Activated naive CD4-positive, alpha-beta T cell treated with anti-CD3 and anti-CD28 coated beads, Interleukin-2, amount 50 U/mL, for 72 hours (primary cell): Measurements from ENCODE around the gene HECTD4. TPM values are rescaled to one million over a fixed set of nuclear protein-coding genes. Genes with fewer than 3 reads are reported as not detected.
A peak's percentile ranks its signal among the peaks of the same experiment; 100 is the strongest.

Source experiments
- ATAC-seq, 2 donors: fragments of 150-1000 bp; cut with Tn5 transposase; 2 replicates each; pipeline ENCODE4 v1.10.0; 2021; ENCODE audit warnings: mild to moderate bottlenecking in 2 of 2, moderate library complexity in 2 of 2
- DNase-seq, 2 donors: peaks; one replicate each; pipeline ENCODE4 v3.0.0; 2021 to 2022; ENCODE audit warnings: low spot score in 2 of 2
- H3K27ac Mint-ChIP-seq, 2 donors: one replicate each; pipeline ENCODE4 v1.8.0; 2022; ENCODE audit warnings: mild to moderate bottlenecking in 2 of 2, mixed read lengths in 2 of 2
- H3K36me3 Mint-ChIP-seq, 2 donors: one replicate each; pipeline ENCODE4 v1.8.0; 2022; ENCODE audit warnings: mixed read lengths in 2 of 2
- H3K9me3 Mint-ChIP-seq, 2 donors: one replicate each; pipeline ENCODE4 v1.8.0; 2022; ENCODE audit warnings: mixed read lengths in 2 of 2
- total RNA-seq, 2 donors: library from RNA; stranded (reverse); gene quantifications; one replicate each; pipeline ENCODE4 v1.2.3, GENCODE V29; 2022

The HECTD4 gene
- total RNA-seq, 2 donors from 2014 or later: 26.7 to 31.0 TPM

- Mint-ChIP-seq H3K27ac (peak overlapping the region; percentile 25 to 77), H3K9me3 (no peaks in the 10 kb centered on the region), H3K36me3 (peaks cover 4% of the 10 kb centered on the region in 2 donors)
- DNase-seq (no peak), ATAC-seq (no peak)
These were observed 205.8 kb downstream of the HECTD4 start for GRCh38 chr12:112176321-112177010.

GRCh38 chr12:112175361-112176155 lies 206.7 kb downstream of the HECTD4 start:
- no peaks in the 10 kb centered on the region for H3K9me3 Mint-ChIP-seq

GRCh38 chr12:112172556-112173324 lies 209.5 kb downstream of the HECTD4 start:
- no peak for DNase-seq
- Mint-ChIP-seq H3K9me3 (no peaks in the 10 kb centered on the region), H3K36me3 (peaks cover 0 to 4% of the 10 kb centered on the region in 2 donors), H3K27ac (no peak overlapping the region)
- no peak for ATAC-seq

More at GRCh38 chr12:112175361-112176155, 206.7 kb downstream of the HECTD4 start:
- ATAC-seq (no peak), DNase-seq (no peak)
- Mint-ChIP-seq H3K36me3 (peaks cover 4% of the 10 kb centered on the region in 2 donors), H3K27ac (peak overlapping the region in 1 of 2 donors; percentile 77)

- ATAC-seq (no peak), DNase-seq (no peak)
- H3K27ac Mint-ChIP-seq: no peak overlapping the region
- H3K36me3 Mint-ChIP-seq: peaks cover 0 to 4% of the 10 kb centered on the region in 2 donors
- H3K9me3 Mint-ChIP-seq: no peaks in the 10 kb centered on the region
These were observed 211.1 kb downstream of the HECTD4 start for GRCh38 chr12:112170971-112171596.

- ATAC-seq (peak; percentile 51 to 53), DNase-seq (no peak)
- Mint-ChIP-seq H3K9me3 (no peaks in the 10 kb centered on the region), H3K36me3 (peaks cover 0 to 4% of the 10 kb centered on the region in 2 donors), H3K27ac (peak overlapping the region; percentile 87 to 88)
These were observed 211.9 kb downstream of the HECTD4 start for GRCh38 chr12:112170376-112170775.

- Mint-ChIP-seq H3K9me3 (no peaks in the 10 kb centered on the region), H3K27ac (peak overlapping the region; percentile 87 to 88), H3K36me3 (peaks cover 0 to under 1% of the 10 kb centered on the region in 2 donors)
- ATAC-seq: no peak
- DNase-seq: no peak
These were observed 212.3 kb downstream of the HECTD4 start for GRCh38 chr12:112169966-112170365.

GRCh38 chr12:112169161-112169872 lies 212.9 kb downstream of the HECTD4 start:
- no peak for ATAC-seq
- no peaks in the 10 kb centered on the region for H3K36me3 Mint-ChIP-seq
- no peaks in the 10 kb centered on the region for H3K9me3 Mint-ChIP-seq
- no peak for DNase-seq
- peak overlapping the region; percentile 87 to 88 for H3K27ac Mint-ChIP-seq

GRCh38 chr12:112168561-112168971 lies 213.7 kb downstream of the HECTD4 start:
- H3K36me3 Mint-ChIP-seq: no peaks in the 10 kb centered on the region
- H3K27ac Mint-ChIP-seq: peak overlapping the region; percentile 59 to 82
- no peak for DNase-seq
- ATAC-seq: no peak
- no peaks in the 10 kb centered on the region for H3K9me3 Mint-ChIP-seq

- Mint-ChIP-seq H3K36me3 (no peaks in the 10 kb centered on the region), H3K27ac (peak overlapping the region; percentile 63 to 82), H3K9me3 (no peaks in the 10 kb centered on the region)
- DNase-seq (no peak), ATAC-seq (no peak)
These were observed 214.3 kb downstream of the HECTD4 start for GRCh38 chr12:112167718-112168525.

- ATAC-seq (no peak), DNase-seq (no peak)
- Mint-ChIP-seq H3K36me3 (peaks cover 0 to 5% of the 10 kb centered on the region in 2 donors), H3K9me3 (no peaks in the 10 kb centered on the region), H3K27ac (peak overlapping the region in 1 of 2 donors; percentile 63)
These were observed 215.2 kb downstream of the HECTD4 start for GRCh38 chr12:112167031-112167461.

- no peaks in the 10 kb centered on the region for H3K9me3 Mint-ChIP-seq
- peaks cover 5 to 10% of the 10 kb centered on the region in 2 donors for H3K36me3 Mint-ChIP-seq
- DNase-seq (no peak), ATAC-seq (no peak)
- peak overlapping the region; percentile 36 to 63 for H3K27ac Mint-ChIP-seq
These were observed 215.9 kb downstream of the HECTD4 start for GRCh38 chr12:112166051-112167015.

GRCh38 chr12:112165624-112166023 lies 216.6 kb downstream of the HECTD4 start:
- peaks cover 13 to 15% of the 10 kb centered on the region in 2 donors for H3K36me3 Mint-ChIP-seq
- peak overlapping the region in 1 of 2 donors; percentile 63 for H3K27ac Mint-ChIP-seq
- DNase-seq: no peak
- no peaks in the 10 kb centered on the region for H3K9me3 Mint-ChIP-seq
- ATAC-seq: no peak

- Mint-ChIP-seq H3K27ac (no peak overlapping the region), H3K36me3 (peaks cover 24 to 25% of the 10 kb centered on the region in 2 donors), H3K9me3 (no peaks in the 10 kb centered on the region)
- DNase-seq (no peak), ATAC-seq (peak in 1 of 2 donors; percentile 5)
These were observed 218.1 kb downstream of the HECTD4 start for GRCh38 chr12:112164011-112164660.
